Mucosa of descending colon (tissue), 3 donors: ENCODE measurements around the gene FOXP3. TPM values are rescaled to one million over a fixed set of nuclear protein-coding genes. Genes with fewer than 3 reads are reported as not detected.

Experiments used
- ATAC-seq: fragments of 200-7000 bp; cut with Tn5 transposase; one replicate; pipeline ENCODE4 v1.9.1; 2020; ENCODE audit warnings: mild to moderate bottlenecking, moderate library complexity
- DNase-seq, 3 donors: peaks; one replicate each; pipeline ENCODE4 v3.0.0-alpha.2; 2020
- H3K36me3 ChIP-seq: fragments of 200-600 bp; one replicate; pipeline ENCODE4 v1.8.0; 2021; ENCODE audit warnings: low read depth, mild to moderate bottlenecking
- H3K4me1 ChIP-seq: fragments of 200-600 bp; one replicate; pipeline ENCODE4 v1.8.0; 2021; ENCODE audit warnings: low read depth, mild to moderate bottlenecking
- H3K4me3 ChIP-seq: fragments of 200-600 bp; one replicate; pipeline ENCODE4 v1.8.0; 2021; ENCODE audit warnings: mild to moderate bottlenecking
- H3K9me3 ChIP-seq: fragments of 200-600 bp; one replicate; pipeline ENCODE4 v1.8.0; 2021; ENCODE audit warnings: mild to moderate bottlenecking
- CTCF ChIP-seq: fragments of 200-600 bp; IDR thresholded peaks from one replicate; pipeline ENCODE4 v1.8.0; 2022; ENCODE audit warnings: antibody characterized with exemption, mild to moderate bottlenecking
- intact Hi-C, 2 donors: fragments of 100-400 bp; cut with DNase I in 1 of 2; cut with micrococcal nuclease in 1 of 2; formaldehyde crosslinking; loops; one replicate each; pipeline versions ENCODE4 v1.11.0 to v1.11.1; 2022; cut with DNase I, micrococcal nuclease
- total RNA-seq, 3 donors: library from RNA; stranded (reverse); fragmentation: NEBNext Ultra II Directional in 2 of 3; extraction: Animal tissue kit (Norgen Biotek cat#: 25700) in 2 of 3; gene quantifications; one replicate each; pipeline versions ENCODE4 v1.2.1 to v1.2.4, GENCODE V29; 2021 to 2023
- donor health status: DM: no; HTN: no; CAD: no; lungs with moderate emphysema.
- donor health status: DM: no; HTN: no; CAD: no.
- donor health status: DM: no; HTN: yes; CAD: no.

Gene FOXP3
- total RNA-seq, 3 donors from 2014 or later: 0.72 TPM; not detected in 2

- DNase-seq: no peak
- H3K9me3 ChIP-seq: no peaks in the 10 kb centered on the region
- intact Hi-C loops: no loop called here
- H3K36me3 ChIP-seq: no peaks in the 10 kb centered on the region
- no peaks in the 10 kb centered on the region for H3K4me1 ChIP-seq
- H3K4me3 ChIP-seq: no peak overlapping the region
- ATAC-seq: no peak
- TF ChIP-seq CTCF: no peak
Measured at GRCh38 chrX:49209434-49210251, 54.9 kb downstream of the FOXP3 start.

GRCh38 chrX:49208399-49208798 is 56.1 kb downstream of the FOXP3 start:
- ATAC-seq: no peak

GRCh38 chrX:49206543-49206942 is 58.0 kb downstream of the FOXP3 start:
- Histone ChIP-seq H3K36me3 (no peaks in the 10 kb centered on the region), H3K9me3 (no peaks in the 10 kb centered on the region), H3K4me3 (no peak overlapping the region), H3K4me1 (no peaks in the 10 kb centered on the region)
- ATAC-seq (no peak), DNase-seq (no peak)
- no peak for TF ChIP-seq CTCF
- intact Hi-C loops: no loop called here

More at GRCh38 chrX:49208399-49208798, 56.1 kb downstream of the FOXP3 start:
- intact Hi-C loops: no loop called here
- no peak for DNase-seq
- H3K9me3 ChIP-seq: no peaks in the 10 kb centered on the region
- H3K36me3 ChIP-seq: no peaks in the 10 kb centered on the region
- H3K4me3 ChIP-seq: no peak overlapping the region
- no peak for TF ChIP-seq CTCF
- H3K4me1 ChIP-seq: no peaks in the 10 kb centered on the region

- Histone ChIP-seq H3K36me3 (no peaks in the 10 kb centered on the region), H3K9me3 (no peaks in the 10 kb centered on the region), H3K4me1 (no peaks in the 10 kb centered on the region), H3K4me3 (no peak overlapping the region)
- intact Hi-C loops: no loop called here
- no peak for TF ChIP-seq CTCF
- no peak for ATAC-seq
- no peak for DNase-seq
Measured at GRCh38 chrX:49205443-49205842, 59.1 kb downstream of the FOXP3 start.

GRCh38 chrX:49204709-49205108 is 59.8 kb downstream of the FOXP3 start:
- intact Hi-C loops: no loop called here
- Histone ChIP-seq H3K4me3 (no peak overlapping the region), H3K4me1 (no peaks in the 10 kb centered on the region), H3K36me3 (no peaks in the 10 kb centered on the region), H3K9me3 (no peaks in the 10 kb centered on the region)
- no peak for TF ChIP-seq CTCF
- ATAC-seq (no peak), DNase-seq (no peak)
